ENCODE data around the gene LRP6. TPM values are rescaled to one million over a fixed set of nuclear protein-coding genes. Genes with fewer than 3 reads are reported as not detected.

Gene LRP6
- total RNA-seq, 1 experiment from 2014 or later = 22.0 TPM

- BruUV-seq (replicated peaks) = no TSS peak
- H3K27me3 ChIP-seq (ENCODE audit: control insufficient read depth, insufficient read depth, low read length) = no peaks in the 10 kb centered on the region
- peaks cover under 1% of the 10 kb centered on the region; the same call in 1 of the 2 replicates for H3K4me1 ChIP-seq (ENCODE audit: control insufficient read depth, insufficient read depth, low read length)
- CTCF ChIA-PET = no interaction called here
- in situ Hi-C loops (cut with HindIII; ENCODE audit: low pct_unique_long_range_greater_than_20kb, low sequenced_read_pairs) (no loop called here), intact Hi-C loops (cut with micrococcal nuclease; ENCODE audit: unreplicated experiment) (no loop called here)
- TF ChIP-seq REST (IDR thresholded peaks at IDR 0.05; ENCODE audit: insufficient read depth in 1 of 2, low read depth in 2 of 2, low read length in 1 of 2) (no peak), POLR2AphosphoS5 (IDR thresholded peaks at IDR 0.05; ENCODE audit: low read depth, low read length) (no peak), CTCF (IDR thresholded peaks at IDR 0.05) (no peak), SIN3A (IDR thresholded peaks at IDR 0.05; ENCODE audit: borderline replicate concordance, insufficient read depth, low read depth, low read length) (no peak), TCF7L2 (IDR thresholded peaks at IDR 0.05; ENCODE audit: low read depth, low read length) (no peak)
- DNase-seq (ENCODE audit: low read depth, low spot score) = no peak
- POLR2A ChIA-PET = no interaction called here
- H3K27ac ChIP-seq (ENCODE audit: low read length) = no peak overlapping the region
- ATAC-seq = no peak
- H3K9me3 ChIP-seq (ENCODE audit: control insufficient read depth, insufficient read depth, low read depth, low read length) = no peaks in the 10 kb centered on the region
- no peak overlapping the region for H3K4me3 ChIP-seq (ENCODE audit: low read depth in 2 of 2, low read length in 2 of 2)
- no peaks in the 10 kb centered on the region for H3K36me3 ChIP-seq (ENCODE audit: control insufficient read depth, insufficient read depth, low read length)
Observed at GRCh38 chr12:12272869-12273268, 6.0 kb upstream of the LRP6 start.

- ChIA-PET POLR2A (interaction anchor here (0.6 kb wide), 1 partner anchor 9 kb away, joined by 9 read pairs; no protein-coding TSS in a partner anchor), CTCF (no interaction called here)
- no peak overlapping the region for H3K27ac ChIP-seq (ENCODE audit: low read length)
- in situ Hi-C loops (cut with HindIII; ENCODE audit: low pct_unique_long_range_greater_than_20kb, low sequenced_read_pairs) (no loop called here), intact Hi-C loops (cut with micrococcal nuclease; ENCODE audit: unreplicated experiment) (no loop called here)
- no peak for DNase-seq (ENCODE audit: low read depth, low spot score)
- no peaks in the 10 kb centered on the region for H3K9me3 ChIP-seq (ENCODE audit: control insufficient read depth, insufficient read depth, low read depth, low read length)
- no peak for ATAC-seq
- peaks cover 2% of the 10 kb centered on the region; the same call in 1 of the 2 replicates for H3K4me1 ChIP-seq (ENCODE audit: control insufficient read depth, insufficient read depth, low read length)
- no TSS peak for BruUV-seq (replicated peaks)
- no peaks in the 10 kb centered on the region for H3K36me3 ChIP-seq (ENCODE audit: control insufficient read depth, insufficient read depth, low read length)
- TF ChIP-seq POLR2AphosphoS5 (IDR thresholded peaks at IDR 0.05; ENCODE audit: low read depth, low read length) (no peak), SIN3A (IDR thresholded peaks at IDR 0.05; ENCODE audit: borderline replicate concordance, insufficient read depth, low read depth, low read length) (no peak), CTCF (IDR thresholded peaks at IDR 0.05) (no peak), REST (IDR thresholded peaks at IDR 0.05; ENCODE audit: insufficient read depth in 1 of 2, low read depth in 2 of 2, low read length in 1 of 2) (no peak), TCF7L2 (IDR thresholded peaks at IDR 0.05; ENCODE audit: low read depth, low read length) (no peak)
- no peak overlapping the region for H3K4me3 ChIP-seq (ENCODE audit: low read depth in 2 of 2, low read length in 2 of 2)
- H3K27me3 ChIP-seq (ENCODE audit: control insufficient read depth, insufficient read depth, low read length) = no peaks in the 10 kb centered on the region
Observed at GRCh38 chr12:12270226-12270625, 3.4 kb upstream of the LRP6 start.

All from Panc1 (cell line).